Stimulated activated CD4-positive, alpha-beta T cell treated with anti-CD3 and anti-CD28 coated beads, TNF-alpha, amount 100 ng/mL, for 48 hours (primary cell): ENCODE measurements around the gene PHC2.

Experiments
- DNase-seq, 3 donors: peaks; one replicate each; pipeline ENCODE4 v3.0.0-alpha.2; 2020; ENCODE audit warnings: low read depth in 3 of 3

The PHC2 gene

GRCh38 chr1:33332357-33332789, 98.5 kb downstream of the PHC2 start:
- no peak for DNase-seq

GRCh38 chr1:33331444-33332356, 99.2 kb downstream of the PHC2 start:
- DNase-seq, result no peak

- DNase-seq, result no peak
These were observed 100.0 kb downstream of the PHC2 start for GRCh38 chr1:33330906-33331305.

- DNase-seq, result no peak
These were observed 100.5 kb downstream of the PHC2 start for GRCh38 chr1:33330361-33330890.

- no peak for DNase-seq
These were observed 101.1 kb downstream of the PHC2 start for GRCh38 chr1:33329600-33330305.

GRCh38 chr1:33328817-33329216, 102.1 kb downstream of the PHC2 start:
- DNase-seq, result no peak

GRCh38 chr1:33327587-33328325, 103.1 kb downstream of the PHC2 start:
- DNase-seq, result no peak

GRCh38 chr1:33326785-33327184, 104.1 kb downstream of the PHC2 start:
- DNase-seq, result no peak

- no peak for DNase-seq
These were observed 106.0 kb downstream of the PHC2 start for GRCh38 chr1:33324677-33325575.

- no peak for DNase-seq
These were observed 107.0 kb downstream of the PHC2 start for GRCh38 chr1:33323663-33324477.

GRCh38 chr1:33322870-33323585, 107.9 kb downstream of the PHC2 start:
- no peak for DNase-seq

GRCh38 chr1:33322109-33322508, 108.8 kb downstream of the PHC2 start:
- no peak for DNase-seq

GRCh38 chr1:33321178-33321577, 109.7 kb downstream of the PHC2 start:
- no peak for DNase-seq

GRCh38 chr1:33320619-33321165, 110.2 kb downstream of the PHC2 start, which contains the start of gene A3GALT2:
A3GALT2 (minus strand) TSS chr1:33321098; CDS start chr1:33321098, 0 bp downstream.
- no peak for DNase-seq

GRCh38 chr1:33319949-33320618, 110.8 kb downstream of the PHC2 start:
- DNase-seq, result no peak

GRCh38 chr1:33319186-33319948, 111.5 kb downstream of the PHC2 start:
- no peak for DNase-seq

GRCh38 chr1:33317946-33318345, 112.9 kb downstream of the PHC2 start:
- DNase-seq, result no peak

- DNase-seq, result no peak
These were observed 113.5 kb downstream of the PHC2 start for GRCh38 chr1:33317354-33317753.
